Fibroblast of the aortic adventitia (primary cell): ENCODE results near the gene CCL27. TPM values are rescaled to one million over a fixed set of nuclear protein-coding genes. Genes with fewer than 3 reads are reported as not detected.

Experiments
- DNase-seq: peaks from one replicate; pipeline ENCODE4 v3.0.0-alpha.2; 2010; ENCODE audit warnings: low read depth
- H3K4me3 ChIP-seq: 2 replicates; pipeline ENCODE4 v1.5.1; 2011; ENCODE audit warnings: low read depth, mild to moderate bottlenecking, control low read depth, low read length, moderate library complexity
- CTCF ChIP-seq: IDR thresholded peaks from 2 replicates; pipeline ENCODE4 v1.5.1; 2011; ENCODE audit warnings: mild to moderate bottlenecking, low read length, control low read depth, inconsistent platforms; ENCODE audit not compliant: insufficient read depth
- total RNA-seq: library from RNA; depleted of rRNA; stranded (reverse); fragments of >200 nt; gene quantifications from 2 replicates; pipeline ENCODE4 v1.2.3, GENCODE V29; 2012; ENCODE audit warnings: low replicate concordance

CCL27 gene
- total RNA-seq, 1 donor = not detected

GRCh38 chr9:34684816-34685215 lies 22.4 kb upstream of the CCL27 start:
- no peak for DNase-seq
- no peak overlapping the region for H3K4me3 ChIP-seq
- no peak for TF ChIP-seq CTCF

- no peak for DNase-seq
Measured at GRCh38 chr9:34684145-34684544, 21.7 kb upstream of the CCL27 start.

GRCh38 chr9:34675869-34676268 lies 13.4 kb upstream of the CCL27 start:
- DNase-seq = peak; percentile 28
- no peak overlapping the region for H3K4me3 ChIP-seq
- TF ChIP-seq CTCF = no peak

More at GRCh38 chr9:34684145-34684544, 21.7 kb upstream of the CCL27 start:
- no peak for TF ChIP-seq CTCF
- H3K4me3 ChIP-seq = no peak overlapping the region

- TF ChIP-seq CTCF = peak; percentile 83
- peak; percentile 73 for DNase-seq
- no peak overlapping the region for H3K4me3 ChIP-seq
Measured at GRCh38 chr9:34675048-34675714, 12.7 kb upstream of the CCL27 start.

- no peak overlapping the region for H3K4me3 ChIP-seq
- no peak for TF ChIP-seq CTCF
- no peak for DNase-seq
Measured at GRCh38 chr9:34674440-34674839, 12.0 kb upstream of the CCL27 start.

- H3K4me3 ChIP-seq = no peak overlapping the region
- DNase-seq = no peak
- no peak for TF ChIP-seq CTCF
Measured at GRCh38 chr9:34671307-34671706, 8.8 kb upstream of the CCL27 start.
